Rectal smooth muscle tissue (tissue), 1 donor: ENCODE results near the gene ADAP1.

Experiments
- H3K27ac ChIP-seq: one replicate; pipeline ENCODE4 v1.7.0; 2013; ENCODE audit warnings: low read depth, low read length, inconsistent platforms
- H3K27me3 ChIP-seq: one replicate; pipeline ENCODE4 v1.7.0; 2013; ENCODE audit warnings: low read length; ENCODE audit not compliant: control insufficient read depth, insufficient read depth
- H3K36me3 ChIP-seq: one replicate; pipeline ENCODE4 v1.7.0; 2013; ENCODE audit warnings: low read length; ENCODE audit not compliant: control insufficient read depth, insufficient read depth
- H3K4me1 ChIP-seq: one replicate; pipeline ENCODE4 v1.7.0; 2013; ENCODE audit warnings: low read length; ENCODE audit not compliant: control insufficient read depth, insufficient read depth
- H3K4me3 ChIP-seq: one replicate; pipeline ENCODE4 v1.7.0; 2013; ENCODE audit warnings: low read length
- H3K9ac ChIP-seq: one replicate; pipeline ENCODE4 v1.7.0; 2013; ENCODE audit warnings: low read length

Gene ADAP1

DNA sequence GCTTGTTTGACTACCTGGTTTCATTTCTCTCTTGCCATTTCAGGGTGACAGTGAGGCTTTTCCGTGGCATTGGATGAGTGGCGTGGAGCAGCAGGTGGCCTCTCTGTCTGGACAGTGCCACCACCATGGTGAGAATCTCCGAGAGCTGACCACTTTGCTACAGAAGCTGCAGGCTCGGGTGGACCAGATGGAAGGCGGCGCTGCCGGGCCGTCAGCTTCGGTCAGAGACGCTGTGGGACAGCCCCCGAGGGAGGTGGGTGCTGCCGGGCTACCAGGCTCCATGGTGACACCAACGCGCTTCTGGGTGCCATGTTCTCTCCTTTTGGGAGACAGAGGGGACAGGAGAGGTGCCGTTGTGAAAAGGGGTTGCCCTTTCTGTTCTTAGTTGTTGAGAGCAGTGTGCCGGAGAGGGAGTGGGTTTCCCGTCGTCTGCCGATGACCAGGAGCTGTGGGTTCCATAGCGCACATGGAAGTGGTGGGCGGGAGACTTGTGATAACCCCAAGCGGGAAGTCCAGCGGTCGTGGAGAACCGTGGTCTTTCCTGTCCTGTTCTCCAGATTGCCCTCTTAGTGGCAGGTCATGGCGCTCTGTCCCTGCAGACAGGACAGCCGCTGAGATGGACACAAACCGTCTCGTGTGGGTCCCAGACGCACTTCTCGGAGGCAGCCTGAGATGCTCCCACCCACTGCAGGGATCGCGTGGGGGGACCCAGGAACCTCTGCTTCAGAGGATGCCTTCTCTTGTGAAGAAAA is 100.9 kb downstream of the ADAP1 start:
- Histone ChIP-seq H3K27ac (no peak overlapping the region), H3K4me3 (no peak overlapping the region), H3K4me1 (no peaks in the 10 kb centered on the region), H3K36me3 (peaks cover 54% of the 10 kb centered on the region), H3K27me3 (no peaks in the 10 kb centered on the region), H3K9ac (no peak overlapping the region)

- Histone ChIP-seq H3K4me3 (no peak overlapping the region), H3K27me3 (no peaks in the 10 kb centered on the region), H3K36me3 (peaks cover 38% of the 10 kb centered on the region), H3K27ac (no peak overlapping the region), H3K4me1 (no peaks in the 10 kb centered on the region), H3K9ac (no peak overlapping the region)
Measured at GRCh38 chr7:851204-851603, 103.3 kb downstream of the ADAP1 start.

DNA sequence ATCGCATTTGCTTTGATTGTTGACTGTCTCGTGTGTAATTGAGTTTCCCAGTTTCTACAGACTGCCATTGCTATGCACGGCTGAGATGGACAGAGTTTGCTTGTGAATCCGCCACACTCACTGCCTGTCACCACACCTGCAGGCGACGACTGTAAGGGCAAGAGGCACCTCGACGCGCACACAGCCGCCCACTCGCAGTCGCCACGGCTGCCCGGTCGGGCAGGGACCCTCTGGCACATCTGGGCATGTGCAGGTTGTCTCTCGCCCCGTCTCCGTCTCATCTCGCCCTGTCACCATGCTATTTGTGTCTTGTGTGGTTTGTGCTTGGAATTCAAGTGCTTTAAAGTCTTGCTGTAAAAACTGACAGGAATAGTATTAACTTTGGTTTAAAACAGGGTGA is 104.7 kb downstream of the ADAP1 start:
- no peaks in the 10 kb centered on the region for H3K27me3 ChIP-seq
- H3K4me3 ChIP-seq: no peak overlapping the region
- no peak overlapping the region for H3K27ac ChIP-seq
- H3K36me3 ChIP-seq: peaks cover 39% of the 10 kb centered on the region
- no peak overlapping the region for H3K9ac ChIP-seq
- H3K4me1 ChIP-seq: no peaks in the 10 kb centered on the region

DNA sequence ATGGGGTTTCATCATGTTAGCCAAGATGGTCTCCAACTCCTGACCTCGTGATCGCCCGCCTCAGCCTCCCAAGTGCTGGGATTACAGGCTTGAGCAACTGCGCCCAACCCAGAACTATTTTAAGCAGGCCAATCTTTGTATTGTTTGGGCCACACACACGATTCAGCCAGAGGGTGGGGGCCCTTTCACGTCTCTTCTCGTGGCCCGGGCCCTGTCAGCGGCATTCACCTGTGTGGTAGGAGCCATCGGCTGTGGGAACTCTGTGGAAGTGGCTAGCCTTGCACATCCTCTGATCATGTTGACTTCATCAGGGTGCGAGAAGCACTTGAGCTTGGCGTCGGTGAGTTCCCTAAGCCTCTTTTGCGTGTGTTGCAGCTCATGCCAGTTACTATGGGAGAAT is 105.3 kb downstream of the ADAP1 start:
- H3K27me3 ChIP-seq: no peaks in the 10 kb centered on the region
- H3K27ac ChIP-seq: no peak overlapping the region
- peaks cover 42% of the 10 kb centered on the region for H3K36me3 ChIP-seq
- no peaks in the 10 kb centered on the region for H3K4me1 ChIP-seq
- no peak overlapping the region for H3K9ac ChIP-seq
- H3K4me3 ChIP-seq: no peak overlapping the region
